ENCODE results near the gene FRS2.

FRS2 gene

GRCh38 chr12:69623970-69624369, 153.8 kb downstream of the FRS2 start:
- no peak for DNase-seq

- DNase-seq, result no peak
Measured at GRCh38 chr12:69627501-69627900, 157.3 kb downstream of the FRS2 start.

Data from hypothalamus (tissue), 51 donors.